ENCODE measurements around the gene CTSA. TPM values are rescaled to one million over a fixed set of nuclear protein-coding genes. Genes with fewer than 3 reads are reported as not detected.

Gene CTSA
- total RNA-seq = 100 to 1,000 TPM; 102 to 134 (median 112) TPM
- polyA plus RNA-seq = 126 TPM
- long read RNA-seq, donor 1, transcript CTSA-207 (2 exons, 2,183 nt) = minor isoform, 42 of 239 reads
- long read RNA-seq, donor 1, transcript CTSA-204 (15 exons, 2,149 nt) = major isoform, 145 of 239 reads
- long read RNA-seq, donor 1, transcript CTSA-203 (14 exons, 1,972 nt) = minor isoform, 22 of 239 reads
- long read RNA-seq, donor 1, partial matches to known transcripts = 17 of 239 reads
- long read RNA-seq, donor 1, other reads (novel, unspliced or antisense) = 7 of 239 reads
- long read RNA-seq, donor 2, transcript CTSA-204 (15 exons, 2,149 nt) = major isoform, 93 of 135 reads
- long read RNA-seq, donor 2, transcript CTSA-203 (14 exons, 1,972 nt) = minor isoform, 6 of 135 reads
- long read RNA-seq, donor 2, transcript CTSA-207 (2 exons, 2,183 nt) = minor isoform, 20 of 135 reads
- long read RNA-seq, donor 2, partial matches to known transcripts = 8 of 135 reads
- long read RNA-seq, donor 2, other reads (novel, unspliced or antisense) = 3 of 135 reads
- long read RNA-seq, donor 3, transcript CTSA-204 (15 exons, 2,149 nt) = major isoform, 255 of 347 reads
- long read RNA-seq, donor 3, transcript CTSA-203 (14 exons, 1,972 nt) = minor isoform, 29 of 347 reads
- long read RNA-seq, donor 3, transcript CTSA-201 (15 exons, 1,898 nt) = minor isoform, 6 of 347 reads
- long read RNA-seq, donor 3, partial matches to known transcripts = 36 of 347 reads
- long read RNA-seq, donor 3, other reads (novel, unspliced or antisense) = 13 of 347 reads
- long read RNA-seq, donor 4, transcript CTSA-207 (2 exons, 2,183 nt) = minor isoform, 17 of 150 reads
- long read RNA-seq, donor 4, transcript CTSA-204 (15 exons, 2,149 nt) = major isoform, 117 of 150 reads
- long read RNA-seq, donor 4, partial matches to known transcripts = 3 of 150 reads
- long read RNA-seq, donor 4, other reads (novel, unspliced or antisense) = 5 of 150 reads

DNA sequence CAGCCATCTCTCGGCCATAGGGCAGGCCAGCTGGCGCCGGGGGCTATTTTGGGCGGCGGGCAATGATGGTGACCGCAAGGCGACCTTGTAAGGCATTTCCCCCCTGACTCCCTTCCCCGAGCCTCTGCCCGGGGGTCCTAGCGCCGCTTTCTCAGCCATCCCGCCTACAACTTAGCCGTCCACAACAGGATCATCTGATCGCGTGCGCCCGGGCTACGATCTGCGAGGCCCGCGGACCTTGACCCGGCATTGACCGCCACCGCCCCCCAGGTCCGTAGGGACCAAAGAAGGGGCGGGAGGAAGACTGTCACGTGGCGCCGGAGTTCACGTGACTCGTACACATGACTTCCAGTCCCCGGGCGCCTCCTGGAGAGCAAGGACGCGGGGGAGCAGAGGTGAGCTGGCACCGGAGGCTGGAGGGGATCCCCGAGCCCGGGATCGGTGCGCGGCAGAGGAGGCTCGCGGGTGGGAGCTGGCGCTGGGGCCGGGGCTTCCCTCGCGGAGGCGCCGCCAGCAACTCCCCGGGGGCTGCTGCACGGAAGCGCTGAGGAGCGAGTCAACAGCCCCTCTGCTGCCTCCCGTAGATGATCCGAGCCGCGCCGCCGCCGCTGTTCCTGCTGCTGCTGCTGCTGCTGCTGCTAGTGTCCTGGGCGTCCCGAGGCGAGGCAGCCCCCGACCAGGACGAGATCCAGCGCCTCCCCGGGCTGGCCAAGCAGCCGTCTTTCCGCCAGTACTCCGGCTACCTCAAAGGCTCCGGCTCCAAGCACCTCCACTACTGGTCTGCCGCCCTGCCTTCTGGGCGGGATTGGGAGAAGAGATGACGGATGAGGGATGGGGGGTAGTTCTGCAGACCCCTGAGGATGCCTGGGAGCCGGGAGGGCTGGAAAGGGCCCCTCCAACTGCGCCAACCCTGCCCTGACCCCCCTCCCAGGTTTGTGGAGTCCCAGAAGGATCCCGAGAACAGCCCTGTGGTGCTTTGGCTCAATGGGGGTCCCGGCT lies at the start of gene CTSA, which contains the start of gene NEURL2:
CTSA (plus strand) TSS at position 351 of the 999 bp plus-strand sequence; CDS start at position 585, 234 bp downstream.
NEURL2 (minus strand) TSS at position 224 of the 999 bp plus-strand sequence; CDS start at position 7, 217 bp downstream.
- DNase-seq (peak; percentile 96 to 99 (median 97)), ATAC-seq (peak; percentile 91)
- H3K4me1 ChIP-seq (ENCODE audit: control insufficient read depth, insufficient read depth, low read length) = no peaks in the 10 kb centered on the region
- intact Hi-C loops (cut with DNase I) = loop anchor here in 2 of 4 donors (2.0 to 10.0 kb wide), 3 partner anchors 44 to 74 kb away; partner anchors contain the start of gene PCIF1 (in 1 of the 2)
- H3K27ac ChIP-seq (ENCODE audit: low read length) = peak within 1 kb of the TSS; percentile 53
- peak within 1 kb of the TSS; percentile 67 for H3K4me3 ChIP-seq (ENCODE audit: low read length)
- no peaks in the 10 kb centered on the region for H3K9me3 ChIP-seq (ENCODE audit: control insufficient read depth, low read length)
- no peaks in the 10 kb centered on the region for H3K27me3 ChIP-seq (ENCODE audit: control insufficient read depth, insufficient read depth)
- 1% methylated on average over 78 of the region's 78 CpGs for WGBS

DNA sequence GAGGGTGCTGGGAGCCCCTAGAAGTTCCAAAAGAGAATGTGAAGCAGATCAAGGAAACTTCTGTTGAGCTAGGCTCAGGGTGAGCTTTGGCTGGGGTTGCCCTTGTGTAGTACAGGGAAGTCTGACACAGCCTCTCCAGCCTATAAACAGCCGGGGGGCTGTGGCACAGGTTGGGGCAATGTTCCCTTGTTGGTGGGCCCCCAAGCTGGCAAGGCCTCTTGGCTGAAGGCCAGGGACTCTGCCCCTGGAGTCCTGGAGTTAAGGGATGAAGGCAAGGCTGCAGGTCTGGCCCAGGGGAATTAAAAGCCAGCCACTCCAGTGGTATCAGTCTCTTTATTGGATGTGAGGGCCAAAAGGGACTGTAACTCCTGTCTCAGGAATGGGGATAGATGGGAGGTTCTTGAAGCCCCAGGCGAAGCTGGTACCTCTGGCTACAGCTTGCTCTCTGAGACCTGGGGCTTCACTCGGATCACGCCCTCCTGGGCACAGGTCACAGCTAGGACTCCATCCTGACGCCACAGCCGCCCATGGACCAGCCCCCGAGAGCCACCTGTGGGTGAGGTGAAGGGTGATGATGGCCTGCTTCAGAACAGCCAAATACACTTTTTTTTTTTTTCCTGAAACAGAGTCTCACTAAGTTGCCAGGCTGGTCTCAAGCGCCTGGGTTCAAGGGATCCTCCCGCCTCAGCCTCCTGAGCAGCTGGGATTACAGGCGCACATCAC lies 49.6 kb upstream of the CTSA start:
- peaks cover 4% of the 10 kb centered on the region for H3K4me1 ChIP-seq (ENCODE audit: control insufficient read depth, insufficient read depth, low read length)

DNA sequence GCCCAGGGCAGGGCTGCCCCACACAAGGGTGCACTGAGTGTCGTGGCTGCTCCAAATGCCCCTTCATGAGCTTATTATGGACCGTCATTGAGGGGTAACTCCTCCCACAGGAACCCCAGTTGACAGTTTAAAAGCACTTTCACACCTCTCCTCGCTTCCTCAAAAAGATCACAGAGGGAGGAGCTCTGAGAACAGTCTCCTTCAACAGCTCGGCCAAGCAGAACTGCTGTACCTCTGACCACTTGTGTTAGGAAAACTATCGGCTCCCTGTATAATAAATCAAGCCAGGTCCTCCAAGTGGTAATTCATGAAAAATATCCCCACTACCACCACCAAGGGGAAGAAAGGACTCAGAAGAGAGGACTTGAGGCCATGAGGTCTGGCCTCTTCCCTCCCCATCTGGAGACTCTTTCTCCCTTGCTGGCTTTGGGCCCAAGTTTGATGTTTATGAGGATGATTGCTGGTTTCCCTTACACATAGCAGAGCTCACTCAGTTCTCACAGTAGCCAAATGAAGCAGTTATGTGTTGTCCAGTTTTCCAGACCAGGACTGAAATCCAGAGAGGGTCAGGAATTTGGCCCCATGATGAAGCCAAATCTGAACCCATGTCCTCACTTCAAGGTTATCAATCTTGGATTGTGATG lies 48.8 kb upstream of the CTSA start:
- DNase-seq (peak in 1 of 3 donors; percentile 29), ATAC-seq (peak; percentile 24 to 27)
- Histone ChIP-seq H3K27me3 (ENCODE audit: control insufficient read depth, insufficient read depth) (no peaks in the 10 kb centered on the region), H3K4me3 (ENCODE audit: low read length) (no peak overlapping the region), H3K9me3 (ENCODE audit: control insufficient read depth, low read length) (no peaks in the 10 kb centered on the region), H3K4me1 (ENCODE audit: control insufficient read depth, insufficient read depth, low read length) (peaks cover 4% of the 10 kb centered on the region), H3K27ac (ENCODE audit: low read length) (peak overlapping the region; percentile 43)
- WGBS = 32% methylated on average over 5 of the region's 5 CpGs
- intact Hi-C loops (cut with DNase I) = no loop called here

More for the DNA sequence above, 49.6 kb upstream of the CTSA start:
- Histone ChIP-seq H3K27me3 (ENCODE audit: control insufficient read depth, insufficient read depth) (no peaks in the 10 kb centered on the region), H3K27ac (ENCODE audit: low read length) (no peak overlapping the region), H3K4me3 (ENCODE audit: low read length) (no peak overlapping the region), H3K9me3 (ENCODE audit: control insufficient read depth, low read length) (no peaks in the 10 kb centered on the region)
- DNase-seq (peak in 1 of 3 donors; percentile 56), ATAC-seq (peak; percentile 27 to 28)
- 88% methylated on average over 10 of the region's 10 CpGs for WGBS
- intact Hi-C loops (cut with DNase I) = no loop called here

DNA sequence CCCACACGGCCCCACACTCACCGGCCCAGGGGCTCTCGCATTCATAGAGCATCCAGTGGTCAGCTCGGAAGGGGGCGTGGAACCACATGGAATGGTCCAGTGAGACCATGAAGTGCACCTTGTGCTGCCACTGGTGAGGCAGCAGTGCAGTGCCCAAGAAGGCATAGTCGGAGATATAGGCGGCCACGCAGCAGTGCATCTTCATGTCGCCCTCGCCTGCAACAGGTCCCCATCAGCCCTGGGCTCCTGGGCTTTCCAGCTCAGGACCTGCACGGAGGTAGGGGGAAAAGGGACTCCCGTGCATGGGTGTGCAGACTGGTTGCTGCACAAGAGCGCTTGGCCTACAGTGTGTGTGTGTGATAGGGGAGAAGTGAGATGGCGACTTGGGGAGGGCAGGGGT lies 47.6 kb upstream of the CTSA start:
- no peak overlapping the region for H3K27ac ChIP-seq (ENCODE audit: low read length)
- ATAC-seq (peak in 1 of 2 donors; percentile 21), DNase-seq (peak in 1 of 3 donors; percentile 48)
- intact Hi-C loops (cut with DNase I) = no loop called here
- no peak overlapping the region for H3K4me3 ChIP-seq (ENCODE audit: low read length)
- no peaks in the 10 kb centered on the region for H3K27me3 ChIP-seq (ENCODE audit: control insufficient read depth, insufficient read depth)
- 93% methylated on average over 14 of the region's 14 CpGs for WGBS
- no peaks in the 10 kb centered on the region for H3K9me3 ChIP-seq (ENCODE audit: control insufficient read depth, low read length)
- peaks cover 4% of the 10 kb centered on the region for H3K4me1 ChIP-seq (ENCODE audit: control insufficient read depth, insufficient read depth, low read length)

DNA sequence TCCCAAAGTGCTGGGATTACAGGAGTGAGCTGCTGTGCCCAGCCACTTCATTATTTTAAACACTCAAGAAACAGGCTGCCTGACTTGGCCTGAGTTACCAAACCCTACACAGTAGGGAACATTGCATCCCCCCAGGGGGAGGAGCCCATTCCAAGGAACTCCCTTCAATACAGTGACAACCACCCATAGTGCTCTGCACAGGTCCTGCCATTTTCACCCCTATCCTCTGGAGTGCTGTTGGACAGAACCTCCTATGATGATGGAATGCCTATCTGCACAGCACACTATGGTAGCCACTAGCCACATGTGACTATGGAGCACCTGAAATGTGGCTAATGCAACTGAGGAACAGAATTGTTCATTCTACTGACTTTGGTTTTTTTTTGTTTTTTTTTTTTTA lies 45.7 kb upstream of the CTSA start:
- Histone ChIP-seq H3K4me1 (ENCODE audit: control insufficient read depth, insufficient read depth, low read length) (peaks cover 4% of the 10 kb centered on the region), H3K9me3 (ENCODE audit: control insufficient read depth, low read length) (no peaks in the 10 kb centered on the region), H3K27me3 (ENCODE audit: control insufficient read depth, insufficient read depth) (no peaks in the 10 kb centered on the region), H3K4me3 (ENCODE audit: low read length) (no peak overlapping the region), H3K27ac (ENCODE audit: low read length) (no peak overlapping the region)
- no peak for ATAC-seq
- no peak for DNase-seq
- intact Hi-C loops (cut with DNase I) = no loop called here

DNA sequence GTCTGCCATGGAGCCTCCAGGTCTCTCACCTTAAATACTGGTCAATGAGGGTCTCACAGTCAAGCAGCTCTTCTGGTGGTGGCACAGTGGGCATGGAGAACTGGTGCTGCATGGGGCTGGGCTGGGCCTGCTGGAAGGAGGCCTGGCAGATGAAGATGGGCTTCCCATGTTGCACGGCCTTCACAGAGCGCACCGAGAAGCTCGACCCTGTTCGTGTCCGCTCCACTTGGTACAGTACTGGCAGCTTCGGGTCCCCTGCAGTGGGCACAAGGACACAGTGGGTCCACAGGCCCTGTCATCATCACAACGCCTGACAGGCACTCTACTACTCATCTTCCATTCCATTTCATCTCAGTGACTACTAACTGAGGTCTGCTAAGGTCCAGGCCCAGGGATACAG lies 42.7 kb upstream of the CTSA start:
- H3K9me3 ChIP-seq (ENCODE audit: control insufficient read depth, low read length) = no peaks in the 10 kb centered on the region
- H3K27me3 ChIP-seq (ENCODE audit: control insufficient read depth, insufficient read depth) = no peaks in the 10 kb centered on the region
- H3K27ac ChIP-seq (ENCODE audit: low read length) = no peak overlapping the region
- ATAC-seq (no peak), DNase-seq (peak in 1 of 3 donors; percentile 17)
- intact Hi-C loops (cut with DNase I) = no loop called here
- no peak overlapping the region for H3K4me3 ChIP-seq (ENCODE audit: low read length)
- H3K4me1 ChIP-seq (ENCODE audit: control insufficient read depth, insufficient read depth, low read length) = no peaks in the 10 kb centered on the region
- WGBS = 94% methylated on average over 8 of the region's 8 CpGs

DNA sequence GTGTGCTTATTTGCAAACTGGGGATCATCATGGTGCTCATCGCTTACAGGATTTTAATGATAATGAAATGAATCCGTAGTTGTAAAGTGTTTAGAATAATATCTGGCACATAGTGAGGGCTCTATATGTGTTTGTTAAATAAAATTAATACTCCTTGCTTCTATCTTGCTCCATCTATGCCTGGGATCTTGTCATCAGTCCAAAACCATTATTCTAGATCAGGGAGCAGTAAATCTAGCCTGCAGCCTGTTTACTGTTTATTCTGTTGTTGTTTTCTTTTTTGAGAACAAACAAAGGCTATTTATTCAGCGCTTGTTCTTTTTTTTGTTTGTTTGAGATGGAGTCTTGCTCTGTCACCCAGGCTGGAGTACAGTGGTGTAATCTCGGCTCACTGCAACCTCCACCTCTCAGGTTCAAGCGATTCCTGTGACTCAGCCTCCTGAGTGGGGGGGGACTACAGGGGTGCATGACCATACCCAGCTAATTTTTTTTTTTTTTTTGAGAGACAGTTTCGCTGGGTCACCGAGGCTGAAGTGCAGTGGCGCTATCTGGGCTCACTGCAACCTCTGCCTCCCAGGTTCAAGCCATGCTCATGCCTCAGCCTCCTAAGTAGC lies 42.1 kb upstream of the CTSA start:
- Histone ChIP-seq H3K9me3 (ENCODE audit: control insufficient read depth, low read length) (no peaks in the 10 kb centered on the region), H3K27me3 (ENCODE audit: control insufficient read depth, insufficient read depth) (no peaks in the 10 kb centered on the region), H3K4me1 (ENCODE audit: control insufficient read depth, insufficient read depth, low read length) (no peaks in the 10 kb centered on the region), H3K27ac (ENCODE audit: low read length) (no peak overlapping the region), H3K4me3 (ENCODE audit: low read length) (no peak overlapping the region)
- intact Hi-C loops (cut with DNase I) = no loop called here
- ATAC-seq = no peak
- WGBS = 88% methylated on average over 8 of the region's 8 CpGs
- DNase-seq = peak in 1 of 3 donors; percentile 30

DNA sequence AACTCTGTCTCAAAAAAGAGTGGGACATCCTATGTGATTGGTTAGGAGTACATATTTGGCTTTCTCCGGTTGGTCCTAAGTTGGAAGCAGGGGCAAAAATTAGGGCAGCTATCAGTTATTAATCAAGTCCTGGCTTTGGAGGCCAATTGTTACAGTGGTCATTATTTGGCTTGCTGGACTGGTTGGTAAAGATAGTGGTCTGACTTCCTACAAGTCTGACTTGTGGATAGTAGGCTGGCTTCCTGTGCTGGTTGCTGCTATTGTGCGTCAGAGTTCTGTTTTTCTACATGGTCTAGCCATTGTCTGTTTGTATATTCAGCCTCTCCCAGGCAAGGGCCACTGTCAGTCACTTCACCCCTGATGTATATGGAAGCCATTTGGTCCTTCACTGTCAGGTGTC lies 40.9 kb upstream of the CTSA start:
- H3K27ac ChIP-seq (ENCODE audit: low read length) = no peak overlapping the region
- no peak overlapping the region for H3K4me3 ChIP-seq (ENCODE audit: low read length)
- no peaks in the 10 kb centered on the region for H3K27me3 ChIP-seq (ENCODE audit: control insufficient read depth, insufficient read depth)
- intact Hi-C loops (cut with DNase I) = no loop called here
- ATAC-seq (no peak), DNase-seq (no peak)
- WGBS = 96% methylated on average over 2 of the region's 2 CpGs
- peaks cover 2% of the 10 kb centered on the region for H3K4me1 ChIP-seq (ENCODE audit: control insufficient read depth, insufficient read depth, low read length)
- H3K9me3 ChIP-seq (ENCODE audit: control insufficient read depth, low read length) = no peaks in the 10 kb centered on the region

DNA sequence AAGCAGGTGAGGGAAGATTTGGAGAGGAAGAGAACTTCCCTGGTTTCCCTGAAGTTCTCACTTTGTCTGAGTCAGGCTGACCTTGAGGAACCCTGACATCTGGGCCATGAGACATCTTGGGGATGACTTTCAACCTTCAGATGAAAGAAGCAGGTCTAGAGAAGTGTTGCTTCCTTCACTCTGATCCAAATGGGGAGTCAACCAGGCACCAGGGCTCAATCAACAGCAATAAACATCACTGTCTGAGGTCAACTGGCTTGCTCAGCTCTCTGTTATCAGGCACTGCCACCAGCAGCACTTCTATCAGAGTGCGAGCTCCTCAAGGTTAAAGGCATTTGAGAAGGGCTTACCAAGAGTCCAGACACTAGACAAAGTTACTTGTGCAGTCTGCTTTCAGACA lies 40.2 kb upstream of the CTSA start:
- H3K27ac ChIP-seq (ENCODE audit: low read length) = peak overlapping the region; percentile 66
- peak in 1 of 3 donors; percentile 13 for DNase-seq
- ATAC-seq = no peak
- no peaks in the 10 kb centered on the region for H3K9me3 ChIP-seq (ENCODE audit: control insufficient read depth, low read length)
- WGBS = 71% methylated on average over 1 of the region's 1 CpG
- H3K27me3 ChIP-seq (ENCODE audit: control insufficient read depth, insufficient read depth) = no peaks in the 10 kb centered on the region
- peaks cover 5% of the 10 kb centered on the region for H3K4me1 ChIP-seq (ENCODE audit: control insufficient read depth, insufficient read depth, low read length)
- no peak overlapping the region for H3K4me3 ChIP-seq (ENCODE audit: low read length)
- intact Hi-C loops (cut with DNase I) = no loop called here
